ENCODE results near the gene MAGOHB. TPM values are rescaled to one million over a fixed set of nuclear protein-coding genes. Genes with fewer than 3 reads are reported as not detected.

Gene MAGOHB
- total RNA-seq, 1 donor from 2014 or later = 22.1 TPM

- Mint-ChIP-seq H3K36me3 (ENCODE audit: unreplicated experiment) (no peaks in the 10 kb centered on the region), H3K4me1 (ENCODE audit: low read depth, unreplicated experiment) (no peaks in the 10 kb centered on the region), H3K27ac (ENCODE audit: unreplicated experiment) (no peak overlapping the region), H3K27me3 (ENCODE audit: unreplicated experiment) (no peaks in the 10 kb centered on the region), H3K9me3 (ENCODE audit: unreplicated experiment) (no peaks in the 10 kb centered on the region), H3K4me3 (ENCODE audit: unreplicated experiment) (no peak overlapping the region)
- no peak for DNase-seq
- TF ChIP-seq CTCF (IDR thresholded peaks at IDR 0.05; ENCODE audit: partially characterized antibody, unreplicated experiment) = no peak
Measured at GRCh38 chr12:10554228-10554755, 59.1 kb downstream of the MAGOHB start.

Other genes starting within 250 kb of the MAGOHB start
- gene KLRK1, start 223.6 kb downstream of the MAGOHB start, total RNA-seq (ENCODE audit: unreplicated experiment) = not detected
- gene KLRC4, start 203.9 kb downstream of the MAGOHB start, total RNA-seq (ENCODE audit: unreplicated experiment) = not detected
- gene KLRC3, start 193.0 kb downstream of the MAGOHB start, total RNA-seq (ENCODE audit: unreplicated experiment) = not detected
- not detected for gene KLRC2, start 177.6 kb downstream of the MAGOHB start, total RNA-seq (ENCODE audit: unreplicated experiment)
- gene KLRC1, start 160.2 kb downstream of the MAGOHB start, total RNA-seq (ENCODE audit: unreplicated experiment) = not detected
- 4.1 TPM for gene EIF2S3B, start 107.7 kb downstream of the MAGOHB start, total RNA-seq (ENCODE audit: unreplicated experiment)
- gene STYK1, start 60.4 kb upstream of the MAGOHB start, total RNA-seq (ENCODE audit: unreplicated experiment) = not detected
- gene YBX3, start 109.7 kb upstream of the MAGOHB start, total RNA-seq (ENCODE audit: unreplicated experiment) = 39.0 TPM
- gene TAS2R7, start 189.0 kb upstream of the MAGOHB start, total RNA-seq (ENCODE audit: unreplicated experiment) = 0.39 TPM
- not detected for gene TAS2R8, start 193.7 kb upstream of the MAGOHB start, total RNA-seq (ENCODE audit: unreplicated experiment)
- gene TAS2R9, start 196.6 kb upstream of the MAGOHB start, total RNA-seq (ENCODE audit: unreplicated experiment) = not detected
- 0.69 TPM for gene TAS2R10, start 212.7 kb upstream of the MAGOHB start, total RNA-seq (ENCODE audit: unreplicated experiment)
- 7.5 TPM for gene PRR4, start 235.9 kb upstream of the MAGOHB start, total RNA-seq (ENCODE audit: unreplicated experiment)

All from glutamatergic neuron (in vitro differentiated cells).